Tibial artery (tissue), 4 donors: ENCODE data around the gene HS6ST2.

ENCODE experiments used
- DNase-seq, 2 donors: peaks; one replicate each; pipeline ENCODE4 v3.0.0-alpha.2; 2019
- H3K27ac ChIP-seq, 2 donors: fragments of 200-600 bp; sonication (generic) in 1 of 2; 1 replicate in 1 of 2; 2 replicates in 1 of 2; pipeline ENCODE4 v1.5.1; 2018 to 2019; ENCODE audit warnings: mild to moderate bottlenecking in 1 of 2
- H3K27me3 ChIP-seq, 2 donors: fragments of 200-600 bp; sonication (generic) in 1 of 2; one replicate each; pipeline versions ENCODE4 v1.5.1 to v1.6.0; 2016 to 2019
- H3K36me3 ChIP-seq, 3 donors: fragments of 200-600 bp; sonication (generic) in 2 of 3; one replicate each; pipeline ENCODE4 v1.5.1; 2016 to 2019; ENCODE audit warnings: mild to moderate bottlenecking in 2 of 3
- H3K4me1 ChIP-seq, 4 donors: fragments of 200-600 bp; sonication (generic) in 2 of 4; 1 replicate in 3 of 4; 2 replicates in 1 of 4; pipeline ENCODE4 v1.5.1; 2016 to 2019
- H3K4me3 ChIP-seq, 2 donors: fragments of 200-600 bp; sonication (generic) in 1 of 2; 1 replicate in 1 of 2; 2 replicates in 1 of 2; pipeline ENCODE4 v1.5.1; 2018 to 2019; ENCODE audit warnings: mild to moderate bottlenecking in 2 of 2
- H3K9me3 ChIP-seq, 3 donors: fragments of 200-600 bp; sonication (generic) in 1 of 3; one replicate each; pipeline ENCODE4 v1.5.1; 2016 to 2019
- intact Hi-C: fragments of 100-400 bp; cut with DNase I; formaldehyde crosslinking; loops from one replicate; pipeline ENCODE4 v1.15.0; 2023; ENCODE audit warnings: low total_unique reads
- TF ChIP-seq, protein P1 (sequence below), 2 experiments: fragments of 200-600 bp in 1 of 2; fragments of 450-650 bp in 1 of 2; IDR thresholded peaks; one replicate each; pipeline ENCODE4 v1.5.1; 2017 to 2019; ENCODE audit warnings: antibody characterized with exemption in 2 of 2, mild to moderate bottlenecking in 1 of 2, moderate library complexity in 1 of 2

The HS6ST2 gene

DNA sequence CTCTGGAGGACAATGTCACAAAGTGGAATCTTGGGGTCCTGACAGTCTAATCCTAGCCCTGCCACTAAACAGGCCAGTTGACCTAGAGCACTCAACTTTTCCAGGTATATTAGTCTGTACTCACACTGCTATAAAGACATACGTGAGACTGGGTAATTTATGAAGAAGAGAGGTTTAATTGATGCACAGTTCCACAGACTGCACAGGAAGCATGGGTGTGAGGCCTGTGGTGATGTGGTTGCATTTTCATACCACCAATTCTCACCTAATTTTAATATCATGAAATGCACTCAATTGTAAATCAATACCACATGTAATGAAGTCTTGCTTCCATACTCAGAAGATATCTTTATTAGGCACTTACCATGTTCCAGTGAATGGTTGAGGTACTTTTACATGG is 192.0 kb downstream of the HS6ST2 start:
- H3K4me3 ChIP-seq, result no peak overlapping the region
- no peaks in the 10 kb centered on the region for H3K4me1 ChIP-seq
- TF ChIP-seq, protein P1, sequence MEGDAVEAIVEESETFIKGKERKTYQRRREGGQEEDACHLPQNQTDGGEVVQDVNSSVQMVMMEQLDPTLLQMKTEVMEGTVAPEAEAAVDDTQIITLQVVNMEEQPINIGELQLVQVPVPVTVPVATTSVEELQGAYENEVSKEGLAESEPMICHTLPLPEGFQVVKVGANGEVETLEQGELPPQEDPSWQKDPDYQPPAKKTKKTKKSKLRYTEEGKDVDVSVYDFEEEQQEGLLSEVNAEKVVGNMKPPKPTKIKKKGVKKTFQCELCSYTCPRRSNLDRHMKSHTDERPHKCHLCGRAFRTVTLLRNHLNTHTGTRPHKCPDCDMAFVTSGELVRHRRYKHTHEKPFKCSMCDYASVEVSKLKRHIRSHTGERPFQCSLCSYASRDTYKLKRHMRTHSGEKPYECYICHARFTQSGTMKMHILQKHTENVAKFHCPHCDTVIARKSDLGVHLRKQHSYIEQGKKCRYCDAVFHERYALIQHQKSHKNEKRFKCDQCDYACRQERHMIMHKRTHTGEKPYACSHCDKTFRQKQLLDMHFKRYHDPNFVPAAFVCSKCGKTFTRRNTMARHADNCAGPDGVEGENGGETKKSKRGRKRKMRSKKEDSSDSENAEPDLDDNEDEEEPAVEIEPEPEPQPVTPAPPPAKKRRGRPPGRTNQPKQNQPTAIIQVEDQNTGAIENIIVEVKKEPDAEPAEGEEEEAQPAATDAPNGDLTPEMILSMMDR (IDR thresholded peaks at IDR 0.05), result no peak
- DNase-seq, result no peak
- no peaks in the 10 kb centered on the region for H3K27me3 ChIP-seq
- H3K9me3 ChIP-seq, result no peaks in the 10 kb centered on the region
- no peak overlapping the region for H3K27ac ChIP-seq
- no peaks in the 10 kb centered on the region for H3K36me3 ChIP-seq
- intact Hi-C loops, result no loop called here

DNA sequence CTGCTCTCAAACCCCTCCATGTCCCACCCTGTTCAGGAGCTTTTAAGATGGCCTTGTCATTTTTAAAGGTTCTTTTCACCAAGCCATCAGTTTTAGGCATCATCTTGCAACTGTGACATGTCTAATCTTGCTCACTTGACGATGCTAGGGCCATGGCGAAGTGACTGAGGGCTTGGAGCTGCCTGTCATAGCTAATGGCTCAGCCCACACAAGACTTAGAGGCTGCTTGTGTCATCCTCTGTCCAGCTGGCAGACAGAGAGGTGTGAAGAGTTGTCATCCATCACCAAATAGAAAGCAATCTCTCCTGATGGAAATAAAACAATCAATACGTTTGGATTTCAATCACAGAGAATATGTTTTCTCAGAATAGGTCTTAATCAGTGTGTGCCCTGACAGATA is 194.9 kb downstream of the HS6ST2 start:
- H3K27me3 ChIP-seq, result no peaks in the 10 kb centered on the region
- TF ChIP-seq, protein P1 (IDR thresholded peaks at IDR 0.05), result no peak
- H3K4me3 ChIP-seq, result no peak overlapping the region
- no peaks in the 10 kb centered on the region for H3K9me3 ChIP-seq
- intact Hi-C loops, result no loop called here
- H3K36me3 ChIP-seq, result no peaks in the 10 kb centered on the region
- no peak overlapping the region for H3K27ac ChIP-seq
- no peaks in the 10 kb centered on the region for H3K4me1 ChIP-seq
- no peak for DNase-seq

DNA sequence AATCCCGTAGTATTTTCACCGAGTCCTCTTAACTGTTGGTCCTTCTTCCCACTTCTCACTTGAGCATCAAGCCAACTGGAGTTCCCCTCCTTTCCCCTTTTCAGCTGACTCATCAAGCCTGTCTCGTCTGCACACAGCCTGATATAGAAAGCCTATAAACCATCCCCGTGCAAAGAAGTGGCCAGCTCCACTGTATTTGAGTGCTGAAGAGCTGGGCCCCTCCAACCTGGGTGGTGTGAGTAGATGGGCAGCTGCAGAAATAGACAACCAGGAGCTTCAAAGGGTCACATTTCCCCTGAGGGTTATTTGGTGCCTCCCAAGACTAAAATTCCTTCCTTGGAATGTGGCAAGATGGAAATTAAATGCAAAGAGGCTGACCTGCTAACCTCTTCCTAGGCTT is 199.7 kb downstream of the HS6ST2 start:
- Histone ChIP-seq H3K4me3 (no peak overlapping the region), H3K36me3 (no peaks in the 10 kb centered on the region), H3K27me3 (no peaks in the 10 kb centered on the region), H3K9me3 (no peaks in the 10 kb centered on the region), H3K27ac (no peak overlapping the region), H3K4me1 (no peaks in the 10 kb centered on the region)
- TF ChIP-seq, protein P1 (IDR thresholded peaks at IDR 0.05), result no peak
- intact Hi-C loops, result no loop called here
- no peak for DNase-seq

DNA sequence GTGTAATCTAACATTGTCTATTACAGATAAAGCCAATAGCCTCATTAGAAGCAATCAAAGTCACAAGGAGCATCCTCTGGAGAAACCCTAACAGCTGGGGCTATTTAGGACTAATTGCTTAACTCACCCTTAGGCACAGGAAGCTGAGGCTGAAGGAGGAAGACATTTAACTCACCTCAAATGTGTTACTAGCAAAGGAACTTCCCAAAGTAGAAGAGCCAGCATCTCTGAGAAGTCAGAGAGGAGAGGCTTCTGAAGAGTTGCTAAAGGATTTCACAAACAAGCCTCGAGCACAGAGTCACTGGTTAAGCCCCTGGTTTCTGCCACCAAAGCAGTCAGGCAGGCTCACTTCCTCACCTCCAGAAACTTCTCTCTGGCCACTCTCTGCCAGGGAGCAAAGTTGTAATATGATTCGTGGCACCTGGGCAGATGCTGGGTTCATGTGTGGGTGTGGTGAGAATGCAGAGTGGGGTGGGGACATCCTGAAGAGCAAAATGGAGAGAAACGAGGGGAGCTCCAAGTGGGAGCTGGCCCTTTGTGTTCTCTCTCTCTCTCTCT is 201.3 kb downstream of the HS6ST2 start:
- Histone ChIP-seq H3K4me1 (no peaks in the 10 kb centered on the region), H3K4me3 (no peak overlapping the region), H3K36me3 (no peaks in the 10 kb centered on the region), H3K9me3 (no peaks in the 10 kb centered on the region), H3K27me3 (no peaks in the 10 kb centered on the region), H3K27ac (no peak overlapping the region)
- TF ChIP-seq, protein P1 (IDR thresholded peaks at IDR 0.05), result no peak
- no peak for DNase-seq
- intact Hi-C loops, result no loop called here

DNA sequence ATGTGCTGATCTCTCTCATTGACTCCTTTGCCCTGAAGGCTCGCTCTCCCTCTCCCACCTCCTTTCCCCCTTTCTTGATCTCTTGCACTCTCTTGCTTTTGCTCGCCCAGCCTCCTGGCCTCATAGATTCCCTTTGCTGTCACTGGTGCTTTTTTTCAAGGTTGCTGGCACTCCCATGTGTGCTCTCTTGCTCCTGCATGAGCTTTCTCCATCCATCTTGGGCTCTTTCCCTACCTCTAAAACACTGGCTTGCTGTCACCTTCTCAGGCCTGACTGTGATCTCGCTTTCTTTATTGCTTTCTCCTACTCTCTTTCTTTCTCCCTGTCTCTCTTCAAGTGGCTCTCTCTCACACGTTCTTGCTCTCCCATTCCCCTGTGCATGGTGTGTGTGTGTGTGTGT is 202.0 kb downstream of the HS6ST2 start:
- H3K36me3 ChIP-seq, result no peaks in the 10 kb centered on the region
- TF ChIP-seq, protein P1 (IDR thresholded peaks at IDR 0.05), result no peak
- no peak overlapping the region for H3K27ac ChIP-seq
- H3K4me1 ChIP-seq, result no peaks in the 10 kb centered on the region
- intact Hi-C loops, result no loop called here
- no peaks in the 10 kb centered on the region for H3K9me3 ChIP-seq
- DNase-seq, result no peak
- no peak overlapping the region for H3K4me3 ChIP-seq
- H3K27me3 ChIP-seq, result no peaks in the 10 kb centered on the region
